ENCODE data around the gene SNX17. TPM values are rescaled to one million over a fixed set of nuclear protein-coding genes. Genes with fewer than 3 reads are reported as not detected.

The SNX17 gene
- total RNA-seq, 4 donors from 2014 or later: 59.8 to 99.3 (median 73.9) TPM

- in situ Hi-C loops (cut with MboI; ENCODE audit: low pct_ligation_motif_present in 1 of 4, low pct_unique_long_range_greater_than_20kb in 1 of 4, low sequenced_read_pairs in 3 of 4): no loop called here
- DNase-seq: no peak
These were observed 16.4 kb upstream of the SNX17 start for GRCh38 chr2:27353762-27354596.

GRCh38 chr2:27354597-27354927, 15.9 kb upstream of the SNX17 start:
- Histone ChIP-seq H3K4me1 (peaks cover 14 to 49% (median 35%) of the 10 kb centered on the region in 4 donors), H3K27me3 (no peaks in the 10 kb centered on the region)

More at GRCh38 chr2:27353762-27354596, 16.4 kb upstream of the SNX17 start:
- no peak overlapping the region for H3K4me3 ChIP-seq
- 63% methylated on average over 5 to 7 of the region's 7 CpGs for WGBS, 2 donors (ENCODE audit: low coverage in 1 of 2)
- H3K27ac ChIP-seq: peak overlapping the region in 3 of 4 donors; percentile 14 to 53 (median 50)
- H3K27me3 ChIP-seq: no peaks in the 10 kb centered on the region
- intact Hi-C loops (cut with DNase I; ENCODE audit: low total_unique reads): no loop called here
- peaks cover 14 to 49% (median 35%) of the 10 kb centered on the region in 4 donors for H3K4me1 ChIP-seq
- H3K36me3 ChIP-seq: no peaks in the 10 kb centered on the region
- no peaks in the 10 kb centered on the region for H3K9me3 ChIP-seq
- TF ChIP-seq, protein P1, sequence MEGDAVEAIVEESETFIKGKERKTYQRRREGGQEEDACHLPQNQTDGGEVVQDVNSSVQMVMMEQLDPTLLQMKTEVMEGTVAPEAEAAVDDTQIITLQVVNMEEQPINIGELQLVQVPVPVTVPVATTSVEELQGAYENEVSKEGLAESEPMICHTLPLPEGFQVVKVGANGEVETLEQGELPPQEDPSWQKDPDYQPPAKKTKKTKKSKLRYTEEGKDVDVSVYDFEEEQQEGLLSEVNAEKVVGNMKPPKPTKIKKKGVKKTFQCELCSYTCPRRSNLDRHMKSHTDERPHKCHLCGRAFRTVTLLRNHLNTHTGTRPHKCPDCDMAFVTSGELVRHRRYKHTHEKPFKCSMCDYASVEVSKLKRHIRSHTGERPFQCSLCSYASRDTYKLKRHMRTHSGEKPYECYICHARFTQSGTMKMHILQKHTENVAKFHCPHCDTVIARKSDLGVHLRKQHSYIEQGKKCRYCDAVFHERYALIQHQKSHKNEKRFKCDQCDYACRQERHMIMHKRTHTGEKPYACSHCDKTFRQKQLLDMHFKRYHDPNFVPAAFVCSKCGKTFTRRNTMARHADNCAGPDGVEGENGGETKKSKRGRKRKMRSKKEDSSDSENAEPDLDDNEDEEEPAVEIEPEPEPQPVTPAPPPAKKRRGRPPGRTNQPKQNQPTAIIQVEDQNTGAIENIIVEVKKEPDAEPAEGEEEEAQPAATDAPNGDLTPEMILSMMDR (IDR thresholded peaks at IDR 0.05): no peak
- no peak for TF ChIP-seq EP300 (IDR thresholded peaks at IDR 0.05; ENCODE audit: low read depth)
- no peak for TF ChIP-seq POLR2AphosphoS5 (IDR thresholded peaks at IDR 0.05)
- no peak for TF ChIP-seq POLR2A (IDR thresholded peaks at IDR 0.05)

GRCh38 chr2:27356056-27356381, 14.4 kb upstream of the SNX17 start:
- WGBS, 2 donors (ENCODE audit: low coverage in 1 of 2): 0% methylated on average over 3 to 12 of the region's 12 CpGs
- H3K4me3 ChIP-seq: peak overlapping the region; percentile 58 to 85 (median 76)
- no peaks in the 10 kb centered on the region for H3K9me3 ChIP-seq
- intact Hi-C loops (cut with DNase I; ENCODE audit: low total_unique reads): no loop called here
- peak; percentile 75 for DNase-seq
- peaks cover 14 to 49% (median 35%) of the 10 kb centered on the region in 4 donors for H3K4me1 ChIP-seq
- H3K27ac ChIP-seq: peak overlapping the region; percentile 89 to 96 (median 90)
- TF ChIP-seq, protein P1 (IDR thresholded peaks at IDR 0.05): no peak
- TF ChIP-seq POLR2AphosphoS5 (IDR thresholded peaks at IDR 0.05) (no peak), EP300 (IDR thresholded peaks at IDR 0.05; ENCODE audit: low read depth) (no peak), POLR2A (IDR thresholded peaks at IDR 0.05) (no peak)
- no peaks in the 10 kb centered on the region for H3K36me3 ChIP-seq
- in situ Hi-C loops (cut with MboI; ENCODE audit: low pct_ligation_motif_present in 1 of 4, low pct_unique_long_range_greater_than_20kb in 1 of 4, low sequenced_read_pairs in 3 of 4): no loop called here
- H3K27me3 ChIP-seq: no peaks in the 10 kb centered on the region

More at GRCh38 chr2:27354597-27354927, 15.9 kb upstream of the SNX17 start:
- intact Hi-C loops (cut with DNase I; ENCODE audit: low total_unique reads): no loop called here
- 87 to 100% methylated on average over 3 to 7 of the region's 7 CpGs for WGBS, 2 donors (ENCODE audit: low coverage in 1 of 2)
- DNase-seq: no peak
- in situ Hi-C loops (cut with MboI; ENCODE audit: low pct_ligation_motif_present in 1 of 4, low pct_unique_long_range_greater_than_20kb in 1 of 4, low sequenced_read_pairs in 3 of 4): no loop called here
- no peaks in the 10 kb centered on the region for H3K36me3 ChIP-seq
- no peak for TF ChIP-seq EP300 (IDR thresholded peaks at IDR 0.05; ENCODE audit: low read depth)
- H3K27ac ChIP-seq: peak overlapping the region in 3 of 4 donors; percentile 14 to 53 (median 50)
- H3K9me3 ChIP-seq: no peaks in the 10 kb centered on the region
- H3K4me3 ChIP-seq: no peak overlapping the region

DNA sequence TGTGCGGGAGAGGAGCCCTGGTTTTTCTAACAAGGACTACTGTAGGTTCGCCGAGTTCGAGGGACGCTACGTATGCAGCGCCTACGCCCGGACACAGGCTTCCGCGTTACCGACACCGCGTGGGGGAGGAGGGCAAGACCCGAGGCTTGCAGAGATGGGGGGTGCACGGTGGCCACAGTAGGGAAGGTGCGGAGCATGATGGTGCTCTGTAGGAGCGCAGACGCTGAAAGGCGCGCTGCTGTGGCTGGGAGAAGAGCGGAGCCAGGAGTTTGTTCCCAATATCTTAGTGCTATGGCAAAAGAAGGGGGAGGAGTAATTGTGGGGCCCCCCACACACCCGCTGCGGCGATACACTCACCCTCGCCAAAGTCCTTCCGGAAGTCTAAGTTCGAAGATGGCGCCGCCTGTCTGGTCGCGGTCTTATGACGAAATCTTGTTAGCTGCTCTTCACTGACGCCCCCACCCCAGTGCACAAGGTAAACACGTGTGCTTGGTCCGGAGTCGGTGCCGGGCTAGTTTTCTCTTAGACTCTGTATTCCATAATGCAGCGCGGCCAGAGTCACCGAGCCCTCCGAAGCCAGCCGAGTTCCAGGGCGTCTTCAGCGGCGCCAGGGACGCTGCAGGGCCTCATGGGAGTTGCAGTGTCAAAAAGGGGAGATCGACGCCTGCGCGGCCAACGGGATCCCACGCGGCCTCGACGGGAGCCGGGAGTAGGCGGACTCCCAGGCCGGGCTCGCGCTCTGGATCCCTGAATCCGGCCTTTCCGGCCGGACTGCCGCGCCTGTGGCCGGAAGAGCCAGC, 13.8 kb upstream of the SNX17 start, which contains the start of gene GTF3C2:
GTF3C2 (minus strand) TSS at position 383 of the 800 bp plus-strand sequence. CDS start 13,210 bp downstream, outside the sequence.
- H3K27me3 ChIP-seq: no peaks in the 10 kb centered on the region
- peak within 1 kb of the TSS; percentile 58 to 85 (median 76) for H3K4me3 ChIP-seq
- DNase-seq: peak; percentile 95
- no peaks in the 10 kb centered on the region for H3K9me3 ChIP-seq
- H3K4me1 ChIP-seq: peaks cover 14 to 49% (median 35%) of the 10 kb centered on the region in 4 donors
- no peaks in the 10 kb centered on the region for H3K36me3 ChIP-seq
- in situ Hi-C loops (cut with MboI; ENCODE audit: low pct_ligation_motif_present in 1 of 4, low pct_unique_long_range_greater_than_20kb in 1 of 4, low sequenced_read_pairs in 3 of 4): no loop called here
- intact Hi-C loops (cut with DNase I; ENCODE audit: low total_unique reads): no loop called here
- peak within 1 kb of the TSS; percentile 89 to 96 (median 90) for H3K27ac ChIP-seq
- WGBS, 2 donors (ENCODE audit: low coverage in 1 of 2): 0% methylated on average over 60 of the region's 67 CpGs; no CpG with 5 or more reads in 1 of the 2 donors
- TF ChIP-seq EP300 (IDR thresholded peaks at IDR 0.05; ENCODE audit: low read depth): no peak
- TF ChIP-seq, protein P1 (IDR thresholded peaks at IDR 0.05): peak in 3 of 5 experiments; percentile 7 to 32 (median 11)
- peak; percentile 39 to 69 (median 50) for TF ChIP-seq POLR2AphosphoS5 (IDR thresholded peaks at IDR 0.05)
- TF ChIP-seq POLR2A (IDR thresholded peaks at IDR 0.05): peak; percentile 54

Data from transverse colon (tissue), 4 donors.